Hepatocyte (in vitro differentiated cells): ENCODE measurements around the gene KIF17.

Experiments used
- EZH2 ChIP-seq: fragments of 200-600 bp; sonication (generic); IDR thresholded peaks from 2 replicates; pipeline ENCODE4 v1.6.1; 2016; ENCODE audit warnings: antibody characterized with exemption, mild to moderate bottlenecking, borderline replicate concordance
- TF ChIP-seq, protein P1 (sequence below): fragments of 200-600 bp; sonication (generic); IDR thresholded peaks from 2 replicates; pipeline ENCODE4 v1.5.1; 2016; ENCODE audit warnings: antibody characterized with exemption, mild to moderate bottlenecking; ENCODE audit not compliant: poor library complexity

DNA sequence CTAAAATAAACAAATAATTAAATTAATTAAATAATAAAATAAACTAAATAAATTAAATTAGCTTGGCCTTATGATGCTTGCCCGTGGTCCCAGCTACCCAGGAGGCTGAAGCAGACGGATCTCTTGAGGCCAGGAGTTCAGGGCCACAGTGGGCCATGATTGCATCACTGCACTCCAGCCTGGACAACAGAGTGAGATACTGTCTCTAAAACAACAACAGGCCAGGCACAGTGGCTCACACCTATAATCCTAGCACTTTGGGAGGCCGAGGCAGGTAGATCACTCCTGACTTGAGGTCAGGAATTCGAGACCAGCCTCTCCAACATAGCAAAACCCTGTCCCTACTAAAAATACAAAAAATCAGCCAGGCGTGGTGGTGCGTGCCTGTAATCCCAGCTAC lies 96.8 kb downstream of the KIF17 start:
- TF ChIP-seq, protein P1, sequence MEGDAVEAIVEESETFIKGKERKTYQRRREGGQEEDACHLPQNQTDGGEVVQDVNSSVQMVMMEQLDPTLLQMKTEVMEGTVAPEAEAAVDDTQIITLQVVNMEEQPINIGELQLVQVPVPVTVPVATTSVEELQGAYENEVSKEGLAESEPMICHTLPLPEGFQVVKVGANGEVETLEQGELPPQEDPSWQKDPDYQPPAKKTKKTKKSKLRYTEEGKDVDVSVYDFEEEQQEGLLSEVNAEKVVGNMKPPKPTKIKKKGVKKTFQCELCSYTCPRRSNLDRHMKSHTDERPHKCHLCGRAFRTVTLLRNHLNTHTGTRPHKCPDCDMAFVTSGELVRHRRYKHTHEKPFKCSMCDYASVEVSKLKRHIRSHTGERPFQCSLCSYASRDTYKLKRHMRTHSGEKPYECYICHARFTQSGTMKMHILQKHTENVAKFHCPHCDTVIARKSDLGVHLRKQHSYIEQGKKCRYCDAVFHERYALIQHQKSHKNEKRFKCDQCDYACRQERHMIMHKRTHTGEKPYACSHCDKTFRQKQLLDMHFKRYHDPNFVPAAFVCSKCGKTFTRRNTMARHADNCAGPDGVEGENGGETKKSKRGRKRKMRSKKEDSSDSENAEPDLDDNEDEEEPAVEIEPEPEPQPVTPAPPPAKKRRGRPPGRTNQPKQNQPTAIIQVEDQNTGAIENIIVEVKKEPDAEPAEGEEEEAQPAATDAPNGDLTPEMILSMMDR: no peak
- no peak for TF ChIP-seq EZH2
